Measurements from ENCODE around the gene CFAP45. TPM values are rescaled to one million over a fixed set of nuclear protein-coding genes. Genes with fewer than 3 reads are reported as not detected.
A peak's percentile ranks its signal among the peaks of the same experiment; 100 is the strongest.

The CFAP45 gene
- total RNA-seq, 1 experiment from 2014 or later: 3.6 TPM

- Histone ChIP-seq H3K27me3 (replicated peaks; ENCODE audit: insufficient read depth, low read depth, low read length, poor library complexity) (peaks cover 2% of the 10 kb centered on the region), H3K9me3 (ENCODE audit: low read depth, low read length, poor library complexity, severe bottlenecking) (no peaks in the 10 kb centered on the region), H3K36me3 (ENCODE audit: insufficient read depth, low read length, poor library complexity, severe bottlenecking) (no peaks in the 10 kb centered on the region), H3K4me3 (ENCODE audit: low read depth, low read length, poor library complexity, severe bottlenecking) (peak overlapping the region; percentile 53), H3K4me1 (ENCODE audit: insufficient read depth, low read length, poor library complexity, severe bottlenecking) (peaks cover 6% of the 10 kb centered on the region), H3K27ac (ENCODE audit: low read depth, low read length, poor library complexity, severe bottlenecking) (no peak overlapping the region)
- no peak for DNase-seq (ENCODE audit: low spot score)
- TF ChIP-seq CTCF (conservative IDR thresholded peaks at IDR 0.05; ENCODE audit: low read depth, low read length) (no peak), EZH2 (IDR thresholded peaks at IDR 0.05; ENCODE audit: borderline replicate concordance, low read depth, low read length, poor library complexity, severe bottlenecking) (no peak)
- no TSS peak for BruUV-seq (replicated peaks)
- ChIA-PET CTCF (interaction anchor here (0.8 to 1.1 kb wide), 2 partner anchors 61 to 166 kb away, joined by 3 to 7 read pairs; partner anchors contain the start of gene DUSP23), POLR2A (ENCODE audit: low non-redundant PET) (no interaction called here)
- intact Hi-C loops (cut with micrococcal nuclease; ENCODE audit: unreplicated experiment): no loop called here
These were observed 46.5 kb upstream of the CFAP45 start for GRCh38 chr1:159946242-159947187.

GRCh38 chr1:159945483-159946241 is 45.7 kb upstream of the CFAP45 start, which contains the start of gene IGSF9:
Gene IGSF9 (minus strand): TSS chr1:159945613. CDS start chr1:159943454, 2,159 bp downstream.
- TF ChIP-seq EZH2 (IDR thresholded peaks at IDR 0.05; ENCODE audit: borderline replicate concordance, low read depth, low read length, poor library complexity, severe bottlenecking): no peak
- TF ChIP-seq CTCF (conservative IDR thresholded peaks at IDR 0.05; ENCODE audit: low read depth, low read length): peak; percentile 78
- DNase-seq (ENCODE audit: low spot score): peak; percentile 95
- Histone ChIP-seq H3K27me3 (replicated peaks; ENCODE audit: insufficient read depth, low read depth, low read length, poor library complexity) (no peaks in the 10 kb centered on the region), H3K4me3 (ENCODE audit: low read depth, low read length, poor library complexity, severe bottlenecking) (peak within 1 kb of the TSS; percentile 53), H3K4me1 (ENCODE audit: insufficient read depth, low read length, poor library complexity, severe bottlenecking) (peaks cover 6% of the 10 kb centered on the region), H3K36me3 (ENCODE audit: insufficient read depth, low read length, poor library complexity, severe bottlenecking) (no peaks in the 10 kb centered on the region), H3K9me3 (ENCODE audit: low read depth, low read length, poor library complexity, severe bottlenecking) (no peaks in the 10 kb centered on the region), H3K27ac (ENCODE audit: low read depth, low read length, poor library complexity, severe bottlenecking) (no peak within 1 kb of the TSS)
- POLR2A ChIA-PET (ENCODE audit: low non-redundant PET): interaction anchor here (0.6 kb wide), 1 partner anchor 9 kb away, joined by 6 read pairs; no protein-coding TSS in a partner anchor
- CTCF ChIA-PET: interaction anchor here (0.8 to 1.1 kb wide), 2 partner anchors 62 to 165 kb away, joined by 3 to 7 read pairs; partner anchors contain the start of gene DUSP23
- no TSS peak for BruUV-seq (replicated peaks)
- intact Hi-C loops (cut with micrococcal nuclease; ENCODE audit: unreplicated experiment): no loop called here

GRCh38 chr1:159944623-159945455 is 44.9 kb upstream of the CFAP45 start:
- peaks cover 6% of the 10 kb centered on the region for H3K4me1 ChIP-seq (ENCODE audit: insufficient read depth, low read length, poor library complexity, severe bottlenecking)
- no peak overlapping the region for H3K27ac ChIP-seq (ENCODE audit: low read depth, low read length, poor library complexity, severe bottlenecking)
- intact Hi-C loops (cut with micrococcal nuclease; ENCODE audit: unreplicated experiment): no loop called here
- TF ChIP-seq EZH2 (IDR thresholded peaks at IDR 0.05; ENCODE audit: borderline replicate concordance, low read depth, low read length, poor library complexity, severe bottlenecking): no peak
- TF ChIP-seq CTCF (conservative IDR thresholded peaks at IDR 0.05; ENCODE audit: low read depth, low read length): no peak
- ChIA-PET CTCF (no interaction called here), POLR2A (ENCODE audit: low non-redundant PET) (interaction anchor here (0.6 kb wide), 1 partner anchor 10 kb away, joined by 6 read pairs; no protein-coding TSS in a partner anchor)
- H3K9me3 ChIP-seq (ENCODE audit: low read depth, low read length, poor library complexity, severe bottlenecking): no peaks in the 10 kb centered on the region
- no peaks in the 10 kb centered on the region for H3K36me3 ChIP-seq (ENCODE audit: insufficient read depth, low read length, poor library complexity, severe bottlenecking)
- DNase-seq (ENCODE audit: low spot score): no peak
- H3K4me3 ChIP-seq (ENCODE audit: low read depth, low read length, poor library complexity, severe bottlenecking): peak overlapping the region; percentile 53
- no TSS peak for BruUV-seq (replicated peaks)
- no peaks in the 10 kb centered on the region for H3K27me3 ChIP-seq (replicated peaks; ENCODE audit: insufficient read depth, low read depth, low read length, poor library complexity)
